GM21515 (cell line): Measurements from ENCODE around the gene KCNQ1.

Experiments
- ATAC-seq: cut with Tn5 transposase; IDR thresholded peaks from one replicate; pipeline ENCODE4 v1.9.1; 2021; ENCODE audit not compliant: unreplicated experiment

KCNQ1 gene

DNA sequence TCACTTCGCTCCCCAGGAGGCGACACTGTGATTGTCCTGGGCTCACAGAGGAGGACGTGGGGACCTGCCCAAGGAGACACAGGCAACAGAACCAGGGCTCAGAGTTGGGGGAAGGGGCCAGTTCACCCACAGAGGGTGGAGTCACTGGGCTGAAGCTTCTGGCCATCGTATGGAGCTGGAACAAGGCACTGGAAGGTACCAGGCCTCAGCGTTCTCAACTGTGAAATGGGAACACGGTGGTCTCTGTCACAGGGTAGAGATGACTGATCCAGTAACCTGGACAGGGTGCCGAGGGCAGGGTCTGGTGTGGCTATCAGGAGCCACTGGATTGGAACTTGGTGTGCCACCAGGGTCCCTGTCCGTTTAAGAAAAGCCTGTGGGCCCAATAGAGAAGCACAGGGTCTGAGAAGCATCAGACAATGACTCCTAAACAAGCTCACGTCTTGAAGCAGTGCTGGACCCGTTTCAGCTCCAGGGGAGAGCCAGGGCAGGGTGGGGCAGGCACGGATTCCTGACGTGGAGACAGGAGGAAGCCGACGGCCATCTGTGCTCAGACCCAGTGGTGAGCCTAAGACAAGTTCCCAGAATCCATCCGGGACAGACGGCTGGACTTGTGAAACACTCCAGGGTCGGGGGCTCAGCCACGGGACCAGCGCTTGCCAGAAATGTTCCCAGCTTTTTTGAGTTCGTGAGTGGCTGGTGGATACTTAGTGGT, 280.0 kb downstream of the KCNQ1 start:
- ATAC-seq: no peak

DNA sequence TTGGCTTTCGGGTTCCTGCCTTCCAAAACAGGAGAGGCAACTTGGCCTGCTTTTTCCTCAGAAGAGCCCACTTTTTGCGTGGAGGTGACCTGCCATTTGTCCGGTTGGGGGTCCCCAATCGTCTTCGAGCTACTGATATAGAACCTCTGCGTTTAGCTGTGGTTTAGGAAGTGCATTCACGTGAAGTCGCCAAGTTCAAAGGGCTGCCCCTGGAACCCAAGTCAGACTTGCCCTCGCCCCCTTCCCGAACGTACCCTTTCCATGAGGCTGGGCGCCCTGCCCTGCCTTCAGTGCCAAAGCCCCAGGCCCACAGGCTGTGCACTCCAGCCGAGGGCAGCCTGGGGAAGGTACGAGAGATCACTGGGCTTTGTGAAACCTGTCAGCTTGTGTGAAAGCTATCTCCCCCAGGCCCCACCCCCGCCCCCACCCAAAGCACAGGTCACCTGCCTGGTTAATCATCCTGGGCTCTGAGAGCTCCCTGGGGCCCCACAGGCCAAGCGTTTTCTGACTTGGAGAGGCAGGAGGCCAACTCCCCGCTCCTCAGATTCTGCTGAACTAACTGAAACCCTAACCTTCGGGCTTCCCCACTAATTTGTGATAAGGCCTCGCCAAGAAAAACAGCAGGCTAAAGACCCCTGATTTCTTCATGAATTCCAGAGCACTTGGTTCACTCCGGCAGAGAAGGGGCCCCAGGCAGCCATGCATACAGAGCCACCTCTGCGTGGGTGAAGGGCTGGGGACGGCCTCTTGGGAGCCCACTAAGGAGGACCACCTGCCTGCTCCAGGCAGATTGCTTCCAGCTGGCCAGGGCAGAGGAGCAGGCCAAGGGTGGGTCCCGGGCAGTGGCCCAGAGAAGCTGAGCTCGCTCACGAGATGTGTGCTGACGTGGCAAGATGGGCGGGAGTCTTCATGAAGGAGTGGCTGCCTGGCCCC, 280.8 kb downstream of the KCNQ1 start:
- no peak for ATAC-seq

DNA sequence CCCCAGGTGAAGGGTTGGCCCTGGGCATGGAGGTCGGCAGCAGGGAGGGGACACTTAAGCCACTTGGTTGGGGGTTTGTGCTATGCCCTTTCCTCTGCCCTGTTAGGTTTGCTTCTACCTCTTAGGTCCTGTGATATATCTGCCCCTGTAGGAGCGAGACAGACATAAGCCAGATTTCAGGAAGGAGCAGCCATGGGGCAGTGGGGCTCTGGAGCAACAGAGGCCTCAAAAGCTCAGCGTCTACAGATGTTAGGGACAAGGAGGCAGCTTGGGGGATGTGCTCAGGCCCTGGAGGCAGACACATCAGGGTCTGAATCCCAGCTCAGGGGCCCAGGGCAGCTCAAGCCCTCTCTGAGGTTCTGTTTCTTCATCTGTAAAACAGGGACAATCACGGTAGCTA, 282.2 kb downstream of the KCNQ1 start:
- no peak for ATAC-seq

DNA sequence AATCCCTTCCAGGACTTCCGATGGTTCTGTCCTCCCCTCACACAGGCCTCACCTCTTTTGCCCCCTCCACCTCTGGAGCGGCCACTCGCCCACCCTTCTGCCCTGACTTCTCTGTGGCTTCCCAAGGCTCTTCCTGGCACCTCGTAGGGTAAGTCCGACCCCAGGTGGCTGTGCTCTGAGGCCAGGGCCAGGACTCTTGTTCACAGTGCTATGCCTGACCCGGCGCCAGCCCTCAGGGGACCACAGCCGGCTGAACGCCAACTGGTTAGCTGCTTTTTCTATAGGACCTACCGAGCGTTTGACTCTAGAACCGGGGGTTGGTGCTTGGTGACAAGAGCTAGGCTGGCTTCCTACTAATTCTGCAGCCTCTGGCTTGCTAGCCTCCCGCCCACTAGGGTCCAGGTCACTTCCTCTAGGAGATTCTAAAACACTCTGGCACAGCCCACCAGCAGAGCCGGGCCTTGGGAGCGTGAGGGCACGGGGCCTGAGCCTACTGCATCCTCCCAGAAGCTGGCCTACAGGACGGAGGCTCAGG, 283.4 kb downstream of the KCNQ1 start:
- ATAC-seq: no peak

DNA sequence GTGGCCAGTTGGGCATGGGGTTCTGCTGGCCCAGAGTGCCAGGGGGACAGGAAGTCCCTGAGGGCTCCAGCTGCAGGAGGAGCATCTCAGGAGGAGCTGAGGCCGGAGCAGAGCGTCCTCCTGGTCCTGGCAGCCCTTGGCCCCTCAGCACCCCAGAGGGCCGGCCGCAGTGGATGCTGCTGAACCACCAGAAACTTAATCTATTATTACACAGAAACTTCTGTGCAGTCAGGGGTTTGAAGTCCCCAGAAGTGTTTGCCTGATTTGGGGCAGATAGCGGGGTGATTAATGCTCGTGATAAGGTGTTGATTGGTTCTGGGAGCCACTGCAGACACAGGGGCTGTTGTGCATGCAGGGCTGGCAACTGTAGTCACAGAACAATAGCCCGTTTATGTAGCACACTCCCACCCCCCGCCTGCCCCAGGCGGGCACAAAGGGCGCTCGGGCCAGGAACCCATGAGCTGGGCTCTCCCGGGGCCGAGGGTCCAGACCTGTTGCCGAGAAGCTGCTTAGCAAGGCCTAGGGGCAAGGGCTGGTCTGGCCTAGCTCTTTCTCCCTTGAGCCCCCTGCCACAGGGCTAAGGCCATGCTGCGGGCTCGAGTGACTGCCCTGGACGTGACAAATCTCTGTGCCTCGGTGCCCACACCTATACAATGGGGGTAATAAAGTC, 284.0 kb downstream of the KCNQ1 start:
- no peak for ATAC-seq

DNA sequence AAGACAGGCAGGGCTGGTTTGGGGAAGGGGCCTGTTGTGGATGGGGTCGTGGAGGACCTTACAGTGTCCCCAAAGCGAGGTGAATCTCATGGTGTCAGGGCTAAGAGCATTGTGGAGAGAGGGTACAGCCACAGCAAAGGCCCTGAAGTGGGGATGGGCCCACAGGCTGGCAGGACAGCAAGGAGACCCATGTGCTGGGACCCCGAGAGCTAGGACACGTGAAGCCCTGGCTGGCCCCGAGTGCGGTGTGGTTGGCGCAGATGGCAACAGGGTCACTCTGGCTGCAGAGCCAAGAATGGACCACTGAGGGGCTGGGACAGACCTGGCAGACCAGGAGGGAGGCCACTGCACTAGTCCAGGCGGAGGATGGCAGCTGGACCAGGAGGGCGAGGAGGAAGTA, 285.0 kb downstream of the KCNQ1 start:
- no peak for ATAC-seq

DNA sequence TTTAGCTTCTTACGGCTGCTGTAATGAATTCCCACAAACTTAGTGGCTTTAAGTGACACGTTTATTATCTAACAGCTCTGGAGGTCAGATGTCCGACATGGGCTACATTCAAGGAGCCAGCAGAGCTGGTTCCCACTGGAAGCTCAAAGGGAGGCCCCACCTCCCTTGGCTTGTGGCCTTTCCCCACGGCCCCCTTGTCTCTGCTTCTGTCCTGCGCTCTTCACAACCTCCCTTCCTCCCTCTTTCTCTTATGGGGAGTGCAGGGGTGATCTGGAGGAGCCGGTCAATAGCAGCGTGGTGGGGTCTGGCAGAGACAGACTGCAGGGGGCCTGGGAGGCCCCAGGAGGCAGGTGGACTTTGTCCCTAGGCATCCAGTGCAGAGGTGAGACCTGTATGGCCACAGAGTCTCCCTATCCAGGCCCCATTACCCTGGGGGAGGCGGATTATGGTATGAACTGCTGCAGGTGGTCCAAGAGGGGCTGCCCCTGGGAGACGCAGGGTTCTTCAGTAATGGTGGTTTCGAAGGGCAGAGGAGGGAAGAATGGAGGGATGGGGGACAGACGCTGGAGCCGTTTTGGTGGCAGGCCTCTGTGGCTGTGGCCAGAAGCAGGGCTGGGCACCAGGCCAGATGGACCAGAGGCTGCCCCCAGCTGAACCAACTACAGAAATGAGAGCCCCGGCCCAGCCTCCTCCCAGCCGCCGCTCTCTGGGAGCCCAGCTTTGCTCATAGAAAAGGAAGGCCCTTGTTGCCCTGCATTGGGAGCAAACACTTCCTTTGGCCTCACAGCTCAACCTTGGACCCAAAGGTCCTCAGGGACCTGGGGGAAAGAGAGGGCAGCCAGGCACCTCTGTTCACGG, 285.7 kb downstream of the KCNQ1 start:
- ATAC-seq: no peak

DNA sequence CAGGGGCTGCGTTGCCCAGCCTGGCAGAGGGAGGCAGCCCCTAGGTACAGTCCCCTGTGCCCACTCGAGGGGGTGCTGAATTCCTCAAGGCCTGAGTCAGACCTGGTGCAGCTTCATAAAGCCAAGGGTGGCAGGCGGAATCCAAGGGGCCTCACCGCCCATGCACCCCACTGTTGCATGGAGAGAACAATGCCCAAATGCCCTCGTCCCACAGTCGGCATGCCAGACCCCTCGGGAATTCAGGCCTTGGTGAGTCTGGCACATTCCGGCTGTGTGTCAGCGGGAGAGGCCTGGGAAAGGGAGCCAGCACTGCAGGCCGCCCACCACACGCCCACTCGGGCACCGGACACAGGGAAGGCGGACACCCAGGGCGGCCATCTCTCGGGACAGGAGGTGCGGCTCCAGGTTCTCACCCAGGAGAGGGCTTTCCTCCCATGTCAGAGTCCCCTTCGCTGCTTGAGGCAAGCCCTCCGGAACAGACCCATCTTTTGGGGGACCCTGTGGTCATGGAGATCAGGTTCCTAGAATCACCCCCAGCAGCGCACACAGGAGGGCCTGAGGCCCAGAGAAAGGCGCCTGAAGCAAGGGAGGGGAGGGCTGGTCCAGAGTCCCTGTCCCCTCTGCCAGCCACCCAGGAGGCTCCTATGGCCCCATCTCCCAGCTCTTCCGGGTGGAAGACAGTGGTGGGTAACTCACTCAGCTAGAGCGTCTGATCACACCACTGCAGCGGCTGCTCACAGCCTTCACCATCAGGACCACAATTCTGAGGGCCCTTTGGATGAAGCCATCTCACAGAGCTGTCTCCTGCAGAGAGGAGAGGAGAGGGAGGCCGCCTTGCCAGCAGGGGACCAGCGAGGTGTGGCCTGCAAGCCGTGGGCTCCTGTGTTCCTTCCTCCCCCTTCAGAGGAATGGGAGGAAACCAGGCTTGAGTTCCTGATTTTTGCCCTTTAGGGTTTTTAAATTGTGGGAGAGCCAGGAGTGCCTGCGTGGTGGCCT, 286.6 kb downstream of the KCNQ1 start:
- no peak for ATAC-seq

DNA sequence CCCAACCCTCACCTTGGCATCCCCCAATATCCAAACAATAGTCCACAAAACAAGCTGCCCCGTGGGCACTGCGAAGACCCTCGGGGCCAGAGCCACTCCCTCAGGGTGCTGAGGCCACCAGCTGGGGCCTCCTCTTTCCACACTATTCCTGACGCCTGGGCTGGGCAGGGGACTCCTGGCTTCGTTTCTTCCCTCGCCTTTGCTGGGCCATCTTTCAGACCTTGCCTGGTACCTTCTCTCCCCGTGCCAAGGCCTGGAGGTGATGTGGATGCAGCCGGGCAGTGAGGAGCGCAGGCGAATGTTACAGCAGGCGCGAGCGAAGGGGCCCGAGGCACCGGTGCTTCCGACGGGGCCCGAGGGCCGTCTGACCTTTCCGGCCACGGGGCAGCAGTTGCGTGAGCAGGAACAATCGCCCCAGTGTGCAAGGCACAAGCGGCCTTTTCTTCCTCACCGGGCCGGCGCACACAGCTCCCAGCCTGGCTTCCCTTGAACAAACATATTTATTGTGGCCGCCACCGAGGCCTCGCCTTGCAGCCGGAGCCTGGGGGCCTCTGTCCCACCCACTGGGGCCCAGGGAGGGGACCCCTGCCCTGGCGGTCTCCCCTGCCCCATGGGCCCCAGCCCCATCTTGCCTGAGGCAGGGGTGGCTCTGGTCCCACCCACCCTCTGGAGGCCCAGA, 287.6 kb downstream of the KCNQ1 start:
- ATAC-seq: no peak

DNA sequence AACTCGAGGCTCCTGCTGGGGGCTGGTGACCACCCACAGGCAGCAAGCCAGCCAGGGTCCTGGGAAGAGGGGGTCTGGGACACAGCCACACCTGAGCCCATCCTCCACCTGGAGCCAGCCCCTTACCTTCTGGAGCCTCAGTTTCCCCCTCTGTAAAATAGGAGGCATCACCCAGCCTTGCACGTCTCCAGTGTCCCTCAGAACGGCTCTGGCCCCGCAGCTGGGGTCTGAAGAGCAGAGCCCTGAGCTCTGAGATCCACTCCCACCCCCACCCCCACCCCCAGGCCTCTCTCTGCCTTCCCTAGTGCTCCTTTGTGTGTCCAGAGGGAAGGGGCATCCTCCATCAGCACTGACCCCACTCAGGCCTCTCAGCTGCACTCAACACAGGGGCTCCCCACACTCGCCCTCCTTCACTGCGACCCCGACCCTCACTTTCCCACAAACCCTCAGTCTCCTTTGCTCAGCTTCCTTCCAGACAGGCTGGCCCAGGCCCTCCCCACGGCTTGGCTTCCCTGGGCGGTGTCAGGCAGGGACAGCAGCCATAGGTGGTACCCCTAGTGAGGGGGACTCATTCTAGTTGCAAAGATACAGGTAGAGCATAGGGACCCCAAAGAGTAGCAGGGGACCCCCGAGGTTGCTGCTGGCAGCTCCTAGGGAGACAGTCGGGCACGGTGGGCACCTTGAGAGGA, 288.3 kb downstream of the KCNQ1 start:
- no peak for ATAC-seq

DNA sequence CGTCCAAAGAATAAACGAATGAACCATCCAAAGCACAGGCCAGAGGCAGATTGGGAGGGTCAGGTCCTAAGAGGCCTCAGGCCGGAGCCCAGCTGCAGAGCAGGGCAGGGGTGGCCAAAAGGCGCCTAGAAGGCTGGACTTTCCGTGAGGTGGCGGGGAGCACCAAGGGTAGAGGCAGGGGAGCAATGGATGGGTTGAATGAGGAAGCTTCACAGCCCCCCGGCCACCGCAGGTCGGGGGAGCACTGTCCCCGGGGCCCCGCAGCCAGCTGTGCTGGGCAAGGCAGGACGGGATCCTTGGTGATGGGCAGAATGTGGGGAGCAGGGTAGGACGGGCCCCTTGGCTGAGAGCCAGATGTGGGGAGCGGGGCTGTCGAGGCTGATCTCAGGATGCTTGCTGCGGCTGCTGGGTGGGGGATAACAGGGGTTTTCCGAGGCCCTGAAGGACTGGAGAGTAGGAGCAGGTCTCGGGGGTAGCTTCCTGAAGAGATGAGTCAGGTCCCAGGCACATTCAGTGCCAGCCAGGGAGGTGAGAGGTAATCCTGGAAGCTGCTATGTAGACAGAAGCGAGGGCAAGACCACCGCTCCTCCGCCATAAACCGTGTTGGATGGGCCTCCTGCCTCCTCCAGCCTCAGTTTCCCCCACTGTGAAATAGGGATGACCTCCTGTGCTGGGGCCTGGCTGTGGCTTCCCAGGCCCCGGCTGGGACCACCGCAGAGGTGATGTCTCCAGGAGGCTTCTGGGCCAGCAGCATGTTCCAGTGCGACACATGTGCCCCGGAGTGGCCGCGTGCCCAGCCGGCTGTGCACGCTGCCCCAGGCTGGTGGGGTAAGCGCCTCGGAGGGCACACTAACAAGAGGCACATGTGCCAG, 289.6 kb downstream of the KCNQ1 start:
- ATAC-seq: no peak

DNA sequence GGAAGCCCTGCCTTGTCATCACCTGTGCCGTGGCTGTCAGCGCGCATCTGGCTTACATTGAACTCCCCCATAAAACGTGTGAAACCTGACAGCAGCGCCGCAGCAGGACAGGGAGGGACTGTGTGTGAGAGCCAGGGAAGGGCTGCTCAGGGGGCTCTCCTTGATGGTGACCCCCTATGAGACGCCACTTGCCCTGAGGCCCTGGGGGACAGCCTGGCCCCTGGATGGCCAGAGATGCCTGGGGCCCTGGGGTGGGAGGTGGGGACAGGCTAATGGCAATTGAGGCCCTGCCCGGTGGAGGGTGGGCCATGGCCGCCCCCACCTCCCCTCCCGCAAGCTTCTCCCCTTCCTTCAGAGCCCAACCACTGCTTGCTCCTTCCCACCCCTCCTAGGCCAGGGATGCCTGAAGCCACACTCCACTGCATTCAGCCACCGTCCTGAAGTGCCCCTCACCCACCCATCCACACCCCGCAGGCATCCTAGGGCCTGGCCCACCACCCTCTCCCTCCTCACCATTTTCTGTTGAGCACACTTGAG, 290.3 kb downstream of the KCNQ1 start:
- no peak for ATAC-seq

DNA sequence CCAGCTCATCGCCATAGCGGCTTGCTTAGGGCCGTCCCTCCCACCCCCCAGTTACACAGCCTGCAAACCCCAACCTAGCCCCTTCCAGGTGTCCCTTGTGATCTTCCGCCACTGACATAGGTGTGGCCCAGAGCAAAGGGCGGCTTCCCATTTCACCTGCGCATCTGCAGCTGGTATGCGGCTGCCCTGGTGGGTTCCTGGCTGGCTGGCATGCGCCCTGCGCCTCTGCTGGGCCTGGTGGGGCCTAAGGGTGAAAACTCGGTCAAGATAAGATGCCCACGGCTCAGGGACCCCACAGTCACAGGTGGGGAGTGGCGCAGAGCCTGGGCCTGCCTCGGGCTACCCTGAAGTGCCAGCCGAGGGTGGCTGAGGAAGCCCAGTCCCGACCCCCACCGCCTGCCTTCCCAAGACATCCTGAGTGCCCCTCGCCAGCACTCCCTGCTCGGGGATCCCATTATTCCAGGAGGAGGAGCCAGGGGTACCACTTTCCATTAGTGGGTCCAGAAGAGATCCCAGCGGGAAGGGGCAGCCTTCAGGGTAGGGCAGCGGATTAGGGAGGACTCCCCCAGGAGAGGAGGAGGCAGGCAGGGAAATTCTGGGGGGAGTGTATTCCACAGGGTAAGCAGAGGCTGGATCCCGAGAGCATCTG, 291.9 kb downstream of the KCNQ1 start:
- ATAC-seq: no peak

DNA sequence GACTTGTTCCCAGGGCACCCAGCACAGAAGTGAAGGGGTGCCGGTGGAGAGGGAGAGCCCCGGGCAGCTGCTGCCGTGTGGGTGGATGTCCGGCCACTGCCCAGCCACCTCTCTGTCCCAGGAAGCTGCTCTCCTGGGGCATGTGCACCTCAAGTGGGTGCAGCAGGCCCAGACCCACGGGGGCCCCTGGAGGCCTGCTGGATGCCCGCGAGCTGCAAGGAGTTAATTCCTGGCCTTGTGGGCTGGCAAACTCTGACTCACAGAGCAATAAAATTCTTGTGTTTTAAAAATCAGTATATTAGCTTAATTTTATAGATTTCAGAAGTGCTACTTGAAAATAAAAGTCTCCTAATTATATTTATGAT, 292.4 kb downstream of the KCNQ1 start:
- no peak for ATAC-seq

DNA sequence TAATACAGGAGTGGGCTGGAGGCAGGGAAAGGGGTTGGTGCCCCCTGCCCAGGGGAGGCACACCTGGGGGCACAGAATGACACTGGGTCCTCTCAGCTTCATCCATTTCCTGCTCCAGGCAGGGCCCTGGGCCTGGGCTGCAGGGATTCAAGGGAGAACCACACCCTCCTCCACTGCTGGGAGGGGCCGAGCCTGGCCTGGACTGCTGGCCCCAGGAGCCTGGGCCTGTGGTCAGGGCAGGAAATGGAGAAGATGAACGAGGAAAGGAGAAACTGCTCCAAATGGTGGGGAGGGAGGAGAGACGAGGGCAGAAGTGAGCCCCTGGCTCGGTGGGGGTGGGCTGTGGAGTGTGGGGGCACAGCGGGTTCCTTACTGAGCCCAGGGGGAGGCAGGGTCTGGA, 293.1 kb downstream of the KCNQ1 start:
- ATAC-seq: no peak

DNA sequence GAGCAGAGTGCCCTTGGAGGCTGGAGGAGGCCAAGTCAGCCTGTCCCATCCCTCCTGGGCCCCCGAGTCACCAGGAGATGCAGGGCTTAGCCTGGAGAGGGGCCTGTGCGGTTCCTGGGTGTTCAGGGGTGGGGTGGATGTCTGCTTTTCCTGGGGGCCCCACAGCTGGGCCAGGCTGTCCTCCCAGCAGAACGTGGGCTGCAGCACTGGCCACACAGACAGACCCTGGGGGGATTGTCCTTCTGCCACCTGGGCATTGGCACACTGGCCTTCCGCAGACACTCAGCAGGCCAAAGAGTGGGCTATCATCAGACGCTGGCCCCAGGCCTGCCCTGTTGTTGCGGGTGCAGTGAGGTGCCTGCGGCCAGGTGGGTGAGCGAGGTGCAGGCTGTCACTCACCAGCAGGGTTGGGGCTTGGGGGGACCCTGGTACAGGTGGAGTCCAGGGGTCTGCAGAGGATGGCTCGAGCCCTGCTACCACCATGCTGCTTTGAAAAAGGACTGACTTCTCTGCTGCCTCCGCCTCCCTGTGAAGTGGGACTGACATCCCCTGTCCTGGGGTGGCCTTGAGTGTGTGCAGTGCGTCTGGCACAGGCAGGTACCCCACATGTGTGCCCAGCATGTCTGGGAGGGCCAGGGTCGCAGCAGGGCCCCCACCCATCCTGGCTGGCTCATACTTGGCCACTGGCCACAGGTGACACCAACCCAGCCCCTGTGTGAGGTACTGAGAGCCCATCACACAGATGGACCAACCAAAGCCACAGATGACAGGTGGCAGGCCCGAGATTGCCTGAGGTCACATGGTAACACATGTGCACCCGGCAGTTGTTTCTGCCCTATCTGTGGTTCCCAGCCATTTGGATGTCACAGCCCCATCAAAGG, 294.0 kb downstream of the KCNQ1 start:
- ATAC-seq: no peak
